RWPE2 (cell line): ENCODE data around the gene GRK5.

ENCODE experiments used
- ATAC-seq: fragments of 200-7000 bp; cut with Tn5 transposase; 3 replicates; pipeline ENCODE4 v1.9.1; 2021; ENCODE audit warnings: low read depth
- DNase-seq: peaks from one replicate; pipeline ENCODE4 v3.0.0-alpha.2; 2020; ENCODE audit warnings: low spot score
- H3K27ac ChIP-seq: fragments of 450-650 bp; 2 replicates; pipeline ENCODE4 v1.5.1; 2017; ENCODE audit warnings: mild to moderate bottlenecking; ENCODE audit not compliant: poor library complexity, severe bottlenecking
- H3K27me3 ChIP-seq: fragments of 250-450 bp; sonication (Bioruptor Pico); 2 replicates; pipeline ENCODE4 v1.5.1; 2021; ENCODE audit warnings: mild to moderate bottlenecking, moderate library complexity; ENCODE audit not compliant: insufficient read depth, poor library complexity, severe bottlenecking
- H3K36me3 ChIP-seq: fragments of 250-450 bp; sonication (Bioruptor Pico); 2 replicates; pipeline ENCODE4 v1.5.1; 2020; ENCODE audit warnings: low read depth, mild to moderate bottlenecking, moderate library complexity
- H3K4me1 ChIP-seq: fragments of 250-450 bp; sonication (Bioruptor Pico); 2 replicates; pipeline ENCODE4 v1.5.1; 2021; ENCODE audit warnings: mild to moderate bottlenecking, moderate library complexity; ENCODE audit not compliant: insufficient read depth, poor library complexity, severe bottlenecking
- H3K4me3 ChIP-seq: fragments of 250-450 bp; sonication (Bioruptor Pico); 2 replicates; pipeline ENCODE4 v1.5.1; 2021; ENCODE audit warnings: mild to moderate bottlenecking, moderate library complexity; ENCODE audit not compliant: severe bottlenecking
- H3K9me3 ChIP-seq: fragments of 250-450 bp; sonication (Bioruptor Pico); 2 replicates; pipeline ENCODE4 v1.5.1; 2021; ENCODE audit warnings: mild to moderate bottlenecking, moderate library complexity; ENCODE audit not compliant: severe bottlenecking
- CTCF ChIP-seq: fragments of 450-650 bp; IDR thresholded peaks from one replicate; pipeline ENCODE4 v1.5.1; 2017; ENCODE audit warnings: mild to moderate bottlenecking, moderate library complexity; ENCODE audit not compliant: poor library complexity, severe bottlenecking

GRK5 gene

GRCh38 chr10:119377958-119378736 is 170.8 kb downstream of the GRK5 start:
- ATAC-seq (no peak), DNase-seq (no peak)
- Histone ChIP-seq H3K27ac (no peak overlapping the region), H3K4me3 (no peak overlapping the region), H3K36me3 (no peaks in the 10 kb centered on the region), H3K27me3 (no peaks in the 10 kb centered on the region), H3K9me3 (no peaks in the 10 kb centered on the region), H3K4me1 (no peaks in the 10 kb centered on the region)
- no peak for TF ChIP-seq CTCF

- ATAC-seq (no peak), DNase-seq (no peak)
- no peaks in the 10 kb centered on the region for H3K36me3 ChIP-seq
- no peak overlapping the region for H3K4me3 ChIP-seq
- no peak overlapping the region for H3K27ac ChIP-seq
- H3K4me1 ChIP-seq = no peaks in the 10 kb centered on the region
- H3K27me3 ChIP-seq = no peaks in the 10 kb centered on the region
- no peak for TF ChIP-seq CTCF
- no peaks in the 10 kb centered on the region for H3K9me3 ChIP-seq
Measured at GRCh38 chr10:119378737-119379067, 171.3 kb downstream of the GRK5 start.

GRCh38 chr10:119379466-119380071 is 172.2 kb downstream of the GRK5 start:
- DNase-seq (no peak), ATAC-seq (no peak)
- Histone ChIP-seq H3K9me3 (no peaks in the 10 kb centered on the region), H3K36me3 (no peaks in the 10 kb centered on the region), H3K4me1 (no peaks in the 10 kb centered on the region), H3K27me3 (no peaks in the 10 kb centered on the region), H3K27ac (no peak overlapping the region), H3K4me3 (no peak overlapping the region)
- no peak for TF ChIP-seq CTCF

GRCh38 chr10:119383174-119383856 is 175.9 kb downstream of the GRK5 start:
- Histone ChIP-seq H3K27me3 (no peaks in the 10 kb centered on the region), H3K36me3 (no peaks in the 10 kb centered on the region), H3K27ac (no peak overlapping the region), H3K9me3 (no peaks in the 10 kb centered on the region), H3K4me3 (no peak overlapping the region), H3K4me1 (no peaks in the 10 kb centered on the region)
- ATAC-seq (no peak), DNase-seq (no peak)
- no peak for TF ChIP-seq CTCF
